HCT116 (cell line): ENCODE results near the gene FRMD4B. TPM values are rescaled to one million over a fixed set of nuclear protein-coding genes. Genes with fewer than 3 reads are reported as not detected.

Experiments used
- ATAC-seq: fragments of 200-7000 bp; cut with Tn5 transposase; 2 replicates; pipeline ENCODE4 v1.9.1; 2020; ENCODE audit warnings: mild to moderate bottlenecking, moderate library complexity
- BruUV-seq: library from RNA; stranded (reverse); fragments of 400-500 nt; replicated peaks from 2 replicates; lab custom pipeline; 2021; lab: Mats Ljungman, UMichigan
- CTCF ChIA-PET: fragments of 300-600 bp; sonication (Branson Sonifier 250); formaldehyde crosslinking; loops from one replicate; lab custom pipeline; 2021; ENCODE audit warnings: antibody characterized with exemption; lab: Charles Lee
- POLR2A ChIA-PET: fragments of 300-600, 350-600 bp; sonication (Branson Sonifier 250); formaldehyde crosslinking; loops from one replicate; lab custom pipeline; 2021; ENCODE audit warnings: antibody characterized with exemption; lab: Charles Lee
- RAD21 ChIA-PET, 2 experiments: fragments of 300-600 bp; sonication (Branson Sonifier 250); formaldehyde crosslinking; loops; one replicate each; lab custom pipeline; 2023; ENCODE audit warnings: low total read pairs in 2 of 2; ENCODE audit not compliant: uncharacterized antibody in 2 of 2, unreplicated experiment in 2 of 2, low non-redundant PET in 1 of 2; lab: Charles Lee
- DNase-seq: peaks from one replicate; pipeline ENCODE4 v3.0.0-alpha.2; 2010; ENCODE audit warnings: low read depth, low spot score
- H2AFZ ChIP-seq: fragments of 200-600 bp; shearing (Covaris generic), sonication (generic); 2 replicates; pipeline ENCODE4 v1.6.1; 2017; ENCODE audit warnings: low read depth, mixed run types, mixed read lengths, antibody characterized with exemption, low read length; ENCODE audit not compliant: poor library complexity, severe bottlenecking
- H3K27ac ChIP-seq: 2 replicates; pipeline ENCODE4 v1.5.1; 2012; ENCODE audit warnings: low read depth, low read length
- H3K27me3 ChIP-seq: fragments of 200-600 bp; sonication (generic); 2 replicates; pipeline ENCODE4 v1.6.1; 2016; ENCODE audit warnings: mixed run types, low read length, mixed read lengths; ENCODE audit not compliant: insufficient read depth
- H3K36me3 ChIP-seq, 2 experiments: fragments of 200-500 bp in 1 of 2; fragments of 200-600 bp in 1 of 2; sonication (Bioruptor generic) in 1 of 2; sonication (generic) in 1 of 2; 2 replicates each; pipeline versions ENCODE4 v1.5.1 to v1.6.1; 2014 to 2016; ENCODE audit warnings: low read length in 2 of 2, inconsistent platforms in 1 of 2, mixed read lengths in 1 of 2, mixed run types in 1 of 2; ENCODE audit not compliant: insufficient read depth in 2 of 2, control insufficient read depth in 1 of 2
- H3K4me1 ChIP-seq, 2 experiments: fragments of 200-600 bp in 1 of 2; sonication (generic) in 1 of 2; 2 replicates each; pipeline versions ENCODE4 v1.5.1 to v1.6.1; 2012 to 2017; ENCODE audit warnings: low read length in 2 of 2, inconsistent platforms in 1 of 2, mild to moderate bottlenecking in 1 of 2, mixed read lengths in 1 of 2, mixed run types in 1 of 2, moderate library complexity in 1 of 2; ENCODE audit not compliant: insufficient read depth in 2 of 2, control insufficient read depth in 1 of 2
- H3K4me2 ChIP-seq: fragments of 200-600 bp; sonication (generic); 2 replicates; pipeline ENCODE4 v1.6.1; 2017; ENCODE audit warnings: mixed run types, low read length, mixed read lengths
- H3K4me3 ChIP-seq, 2 experiments: fragments of 200-600 bp in 1 of 2; sonication (generic) in 1 of 2; replicated peaks in 1 of 2; 2 replicates each; pipeline ENCODE4 v1.5.1; 2011 to 2016; ENCODE audit warnings: low read length in 2 of 2, control low read depth in 1 of 2, low read depth in 1 of 2, mild to moderate bottlenecking in 1 of 2, mixed read lengths in 1 of 2, mixed run types in 1 of 2
- H3K79me2 ChIP-seq: fragments of 200-600 bp; sonication (generic); 2 replicates; pipeline ENCODE4 v1.6.1; 2017; ENCODE audit warnings: mild to moderate bottlenecking, mixed run types, low read length, moderate library complexity, mixed read lengths; ENCODE audit not compliant: insufficient read depth
- H3K9ac ChIP-seq: fragments of 200-600 bp; sonication (generic); 2 replicates; pipeline ENCODE4 v1.6.1; 2016; ENCODE audit warnings: low read length, mixed read lengths
- H3K9me2 ChIP-seq: fragments of 200-600 bp; sonication (generic), shearing (Covaris generic); 2 replicates; pipeline ENCODE4 v1.6.1; 2017; ENCODE audit warnings: mixed run types, mild to moderate bottlenecking, moderate library complexity; ENCODE audit not compliant: insufficient read depth
- H3K9me3 ChIP-seq, 2 experiments: fragments of 200-500 bp in 1 of 2; fragments of 200-600 bp in 1 of 2; sonication (Bioruptor generic) in 1 of 2; sonication (generic) in 1 of 2; 2 replicates each; pipeline ENCODE4 v1.6.1; 2014 to 2017; ENCODE audit warnings: low read length in 2 of 2, mixed read lengths in 2 of 2, inconsistent platforms in 1 of 2, low read depth in 1 of 2, mild to moderate bottlenecking in 1 of 2, mixed run types in 1 of 2, moderate library complexity in 1 of 2; ENCODE audit not compliant: control insufficient read depth in 1 of 2, insufficient read depth in 1 of 2
- H4K20me1 ChIP-seq: fragments of 200-600 bp; sonication (generic), shearing (Covaris generic); 2 replicates; pipeline ENCODE4 v1.6.1; 2017; ENCODE audit warnings: mixed run types, mild to moderate bottlenecking, moderate library complexity; ENCODE audit not compliant: insufficient read depth
- CEBPB ChIP-seq: IDR thresholded peaks from 2 replicates; pipeline ENCODE4 v1.6.1; 2012; ENCODE audit warnings: low read depth
- EGR1 ChIP-seq: IDR thresholded peaks from 2 replicates; pipeline ENCODE4 v1.6.1; 2012; ENCODE audit warnings: low read depth
- ELF1 ChIP-seq: IDR thresholded peaks from 2 replicates; pipeline ENCODE4 v1.6.1; 2012; ENCODE audit warnings: low read depth, borderline replicate concordance
- EZH2 ChIP-seq: fragments of 200-600 bp; sonication (generic); IDR thresholded peaks from 2 replicates; pipeline ENCODE4 v1.6.1; 2017; ENCODE audit warnings: antibody characterized with exemption, mixed run types
- EZH2phosphoT487 ChIP-seq: fragments of 200-600 bp; IDR thresholded peaks from 2 replicates; pipeline ENCODE4 v1.6.1; 2018; ENCODE audit warnings: antibody characterized with exemption, borderline replicate concordance
- FOSL1 ChIP-seq: IDR thresholded peaks from 2 replicates; pipeline ENCODE4 v1.6.1; 2012; ENCODE audit warnings: low read depth
- MAX ChIP-seq: IDR thresholded peaks from 2 replicates; pipeline ENCODE4 v1.6.1; 2012
- POLR2A ChIP-seq: IDR thresholded peaks from 2 replicates; pipeline ENCODE4 v1.7.0; 2011; ENCODE audit warnings: borderline replicate concordance; ENCODE audit not compliant: insufficient read depth, insufficient read length; ENCODE audit errors: extremely low read depth
- POLR2AphosphoS5 ChIP-seq: IDR thresholded peaks from 2 replicates; pipeline ENCODE4 v1.6.1; 2011; ENCODE audit warnings: mild to moderate bottlenecking, low read depth, low read length, moderate library complexity
- RAD21 ChIP-seq: IDR thresholded peaks from 2 replicates; pipeline ENCODE4 v1.6.1; 2012; ENCODE audit warnings: low read depth, mild to moderate bottlenecking
- SIN3A ChIP-seq: IDR thresholded peaks from 2 replicates; pipeline ENCODE4 v1.6.1; 2012; ENCODE audit warnings: low read depth
- SP1 ChIP-seq: IDR thresholded peaks from 2 replicates; pipeline ENCODE4 v1.6.1; 2012; ENCODE audit warnings: low read depth
- SRF ChIP-seq: IDR thresholded peaks from 2 replicates; pipeline ENCODE4 v1.6.1; 2012; ENCODE audit warnings: low read depth
- YY1 ChIP-seq: IDR thresholded peaks from 2 replicates; pipeline ENCODE4 v1.6.1; 2011; ENCODE audit warnings: low read length, low read depth, moderate library complexity, mild to moderate bottlenecking; ENCODE audit not compliant: insufficient replicate concordance; ENCODE audit errors: extremely low read depth
- ZFX ChIP-seq: fragments of 450-650 bp; IDR thresholded peaks from 2 replicates; pipeline ENCODE4 v1.6.1; 2017
- ZNF274 ChIP-seq: fragments of 200-500 bp; sonication (Bioruptor generic); IDR thresholded peaks from 2 replicates; pipeline ENCODE4 v1.6.1; 2014; ENCODE audit warnings: mild to moderate bottlenecking, low read depth, low read length, inconsistent platforms
- intact Hi-C: fragments of 100-400 bp; cut with micrococcal nuclease; formaldehyde crosslinking; loops from 2 replicates; pipeline ENCODE4 v1.10.0; 2022
- total RNA-seq: library from RNA; stranded (reverse); gene quantifications from one replicate; pipeline ENCODE4 v1.2.1, GENCODE V29; 2021; ENCODE audit not compliant: unreplicated experiment

Gene FRMD4B
- total RNA-seq, 1 experiment from 2014 or later, result 2.0 TPM

GRCh38 chr3:69319652-69320051, 66.2 kb downstream of the FRMD4B start:
- CTCF ChIA-PET, result no interaction called here
- Histone ChIP-seq H3K9ac (no peak overlapping the region), H3K79me2 (no peaks in the 10 kb centered on the region), H3K4me3 (no peak overlapping the region), H3K9me2 (no peaks in the 10 kb centered on the region), H3K4me2 (no peak overlapping the region), H3K36me3 (no peaks in the 10 kb centered on the region), H4K20me1 (no peaks in the 10 kb centered on the region), H3K9me3 (no peaks in the 10 kb centered on the region), H3K27ac (no peak overlapping the region), H3K27me3 (no peaks in the 10 kb centered on the region), H2AFZ (no peak overlapping the region), H3K4me1 (no peaks in the 10 kb centered on the region)
- TF ChIP-seq EZH2 (no peak), RAD21 (no peak), SRF (no peak), ZNF274 (no peak), EGR1 (no peak), SP1 (no peak), ZFX (no peak), ELF1 (no peak), POLR2AphosphoS5 (no peak), CEBPB (no peak), YY1 (no peak), MAX (no peak), SIN3A (no peak), EZH2phosphoT487 (no peak), FOSL1 (no peak), POLR2A (no peak)
- intact Hi-C loops, result no loop called here
- BruUV-seq, result no TSS peak
- ATAC-seq (no peak), DNase-seq (no peak)
- POLR2A ChIA-PET, result no interaction called here
- RAD21 ChIA-PET, result no interaction called here
